GM12892 (cell line): ENCODE results near the gene ADGRA3.

ENCODE experiments used
- POLR2A ChIP-seq: IDR thresholded peaks from 2 replicates; pipeline ENCODE4 v1.6.1; 2011; ENCODE audit warnings: low read depth, low read length, control low read depth
- POLR2AphosphoS5 ChIP-seq: IDR thresholded peaks from 2 replicates; pipeline ENCODE4 v1.6.1; 2011; ENCODE audit warnings: low read depth, low read length, control low read depth

DNA sequence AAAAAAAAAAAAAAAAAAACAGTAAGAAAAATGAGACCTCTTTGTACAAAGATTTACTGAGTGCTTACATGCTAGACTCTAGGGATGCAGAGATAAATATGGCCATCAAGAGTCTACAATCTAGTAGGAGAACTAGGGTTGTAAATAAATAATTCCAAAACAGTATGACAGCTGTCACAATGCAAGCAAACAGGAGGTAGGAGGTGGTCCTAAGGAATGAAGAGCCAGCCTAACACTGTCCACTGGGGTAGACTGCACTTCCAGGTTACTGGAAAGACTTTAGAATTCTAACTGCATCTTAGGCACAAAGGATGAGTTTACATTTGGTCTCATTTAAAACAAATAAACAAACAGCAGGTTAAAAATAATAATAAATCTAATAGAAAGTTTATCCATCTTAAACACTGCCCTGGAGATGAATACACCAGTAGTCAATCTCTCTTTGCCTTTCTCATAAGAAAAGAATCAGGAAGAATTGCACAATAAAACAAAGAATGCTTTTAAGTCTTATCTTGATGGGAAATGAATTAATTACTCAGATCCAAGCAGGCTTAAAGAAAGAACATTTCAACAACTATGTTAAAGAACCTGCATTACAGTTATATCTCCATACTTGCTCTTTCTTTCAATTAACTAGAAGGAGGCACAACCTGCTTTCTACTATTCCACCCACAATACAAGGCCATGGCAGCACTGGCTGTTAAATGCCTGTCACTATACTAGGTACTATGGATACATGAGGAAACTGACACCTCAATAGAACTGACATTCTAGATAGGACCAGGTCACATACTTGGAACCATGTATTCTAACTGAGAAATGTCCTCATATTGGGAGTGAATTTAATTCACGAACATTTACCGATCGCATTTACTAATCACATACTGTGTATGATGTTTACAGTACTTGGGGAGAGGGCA lies 12.7 kb downstream of the ADGRA3 start:
- TF ChIP-seq POLR2A (no peak), POLR2AphosphoS5 (no peak)
